ENCODE results near the gene MAVS.
"Not testable (repeated sequence)": the region's sequence is repeated elsewhere in the genome, so short reads cannot be mapped to it uniquely, and the experiment has no call there.

Gene MAVS

GRCh38 chr20:3889489-3890397 is 43.1 kb downstream of the MAVS start:
- no peak for DNase-seq

DNA sequence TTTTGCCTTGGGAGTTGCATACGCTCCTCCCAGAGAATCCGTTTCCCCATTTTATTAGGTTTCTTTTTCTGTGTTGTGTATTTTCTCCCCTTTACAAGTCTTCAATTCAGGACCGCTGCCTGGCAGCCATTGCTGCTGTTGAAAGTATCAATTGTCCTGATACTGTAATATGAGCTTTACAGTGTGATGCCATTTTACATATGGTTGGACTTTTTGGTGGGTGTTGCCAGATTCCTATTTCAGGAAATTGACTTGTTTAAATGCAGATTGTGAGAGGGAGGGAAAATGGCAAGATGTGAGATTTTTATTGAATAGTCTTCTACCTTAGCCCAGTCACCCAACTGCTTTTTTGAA is 43.7 kb downstream of the MAVS start:
- DNase-seq = no peak

DNA sequence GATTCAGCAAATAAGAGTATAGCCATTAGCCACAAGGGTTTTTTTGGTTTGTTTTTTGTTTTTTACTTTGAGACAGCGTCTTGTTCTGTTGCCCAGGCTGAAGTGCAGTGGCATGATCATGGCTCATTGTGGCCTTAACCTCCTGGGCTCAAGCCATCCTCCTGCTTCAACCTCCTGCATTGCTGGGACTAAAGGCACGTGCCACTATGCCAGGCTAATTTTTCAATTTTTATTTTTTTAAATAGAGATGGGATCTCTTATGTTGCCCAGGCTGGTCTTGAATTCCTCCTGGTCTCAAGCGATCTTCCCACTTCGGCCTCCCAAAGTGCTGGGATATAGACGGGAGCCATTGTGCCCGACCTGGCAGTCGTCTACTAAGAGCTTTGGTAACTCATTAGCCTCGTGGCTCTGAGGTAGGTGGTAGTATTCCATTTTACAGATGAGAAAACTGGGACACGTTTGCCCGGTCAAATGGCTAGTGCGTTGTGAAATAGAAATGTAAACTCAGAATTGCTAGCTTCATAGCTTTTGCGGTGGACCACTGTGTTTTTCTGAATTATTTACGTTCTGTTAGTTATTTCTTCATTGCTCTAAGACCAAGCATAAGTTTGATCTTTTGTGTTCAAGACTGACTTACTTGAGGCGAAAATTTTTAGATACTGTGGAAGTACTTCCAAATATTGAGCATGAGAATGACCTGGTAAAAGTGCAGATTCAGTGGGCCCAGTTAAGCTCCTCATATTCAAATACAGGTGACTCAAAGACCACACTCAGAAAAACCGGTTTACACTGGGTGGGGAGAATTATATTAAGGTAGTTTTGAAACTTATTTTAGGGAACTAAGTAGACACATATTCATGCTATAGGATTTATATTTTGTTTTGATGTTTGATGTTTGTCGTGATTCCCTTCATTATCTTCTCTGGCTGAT is 44.6 kb downstream of the MAVS start:
- no peak for DNase-seq

- no peak for DNase-seq
These were observed 48.2 kb downstream of the MAVS start for GRCh38 chr20:3894796-3895195.

GRCh38 chr20:3896302-3896701 is 49.7 kb downstream of the MAVS start:
- no peak for DNase-seq

- DNase-seq = no peak
These were observed 50.4 kb downstream of the MAVS start for GRCh38 chr20:3896853-3897583.

GRCh38 chr20:3898181-3898580 is 51.5 kb downstream of the MAVS start:
- not testable (repeated sequence) for DNase-seq

DNA sequence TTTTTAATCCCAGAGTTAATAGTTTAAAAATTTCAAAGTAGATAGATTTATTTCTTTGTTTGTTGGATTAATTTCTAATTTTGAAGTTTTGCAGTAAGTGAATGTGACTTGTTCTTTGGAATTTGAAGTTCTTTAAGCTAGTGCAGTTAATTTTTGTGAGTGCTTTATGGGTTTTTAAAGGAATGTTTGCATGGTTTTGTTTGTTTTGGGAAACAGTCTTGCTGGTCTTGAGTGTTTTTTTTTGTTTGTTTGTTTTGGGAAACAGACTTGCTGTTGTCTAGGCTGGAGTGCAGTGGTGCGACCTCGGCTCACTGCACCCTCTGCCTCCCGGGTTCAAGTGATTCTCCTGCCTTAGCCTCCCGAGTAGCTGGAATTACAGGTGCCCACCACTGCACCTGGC is 52.0 kb downstream of the MAVS start:
- DNase-seq = no peak

DNA sequence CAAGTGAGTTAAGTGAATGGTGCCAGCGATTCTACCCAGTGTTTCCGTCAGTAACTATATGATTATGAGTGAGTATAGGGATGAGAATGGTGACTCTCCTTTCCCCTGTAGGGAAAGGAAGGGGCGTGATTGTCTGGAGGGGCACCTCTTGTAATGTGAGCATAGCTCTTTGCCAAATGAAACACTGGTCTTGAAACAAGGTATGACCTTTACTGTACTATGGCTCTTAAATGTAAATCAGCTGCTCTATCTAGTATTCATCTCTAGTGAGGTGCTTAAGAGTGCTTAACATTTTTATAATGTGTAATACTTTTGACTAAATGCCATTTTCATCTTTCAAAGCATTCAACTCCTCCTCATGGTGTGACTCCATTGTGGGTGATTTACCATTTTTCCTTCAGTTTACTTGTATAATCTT is 53.6 kb downstream of the MAVS start:
- no peak for DNase-seq

GRCh38 chr20:3901028-3901705 is 54.5 kb downstream of the MAVS start:
- DNase-seq = no peak

DNA sequence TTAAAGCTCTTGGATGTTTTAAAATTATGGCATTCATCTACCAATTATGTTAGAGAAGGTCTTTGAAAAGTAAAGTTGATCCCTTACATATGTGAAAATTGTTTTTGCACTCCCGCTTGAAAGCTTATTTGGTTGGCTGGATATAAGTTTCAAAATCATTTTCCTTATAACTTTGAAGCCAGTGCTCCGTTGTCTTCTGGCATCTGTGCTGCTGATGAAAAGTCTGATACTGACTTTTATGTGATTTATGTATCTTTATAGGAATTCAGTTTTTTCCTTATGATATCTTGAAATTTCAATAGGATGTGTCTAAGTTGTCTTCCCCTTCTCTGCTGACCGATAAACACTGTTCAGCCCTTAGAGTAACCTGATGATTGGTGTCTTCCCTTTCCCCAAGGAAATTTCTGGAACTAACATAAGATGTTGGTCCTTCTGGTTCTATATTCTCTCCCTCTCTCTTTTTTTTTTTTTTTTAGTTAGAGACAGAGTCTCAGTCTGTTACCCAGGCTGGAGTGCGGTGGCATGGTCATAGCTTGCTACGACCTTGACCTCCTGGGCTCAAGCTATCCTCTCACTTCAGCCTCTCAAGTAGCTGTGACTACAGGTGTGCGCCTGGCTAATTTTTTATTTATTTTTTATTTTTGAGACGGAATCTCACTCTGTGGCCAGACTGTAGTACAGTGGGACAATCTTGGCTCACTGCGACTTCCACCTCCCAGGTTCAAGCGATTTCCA is 55.2 kb downstream of the MAVS start:
- DNase-seq = no peak

GRCh38 chr20:3902446-3902845 is 55.8 kb downstream of the MAVS start:
- no peak for DNase-seq

- no peak for DNase-seq
These were observed 57.6 kb downstream of the MAVS start for GRCh38 chr20:3904224-3904623.

GRCh38 chr20:3904857-3905256 is 58.2 kb downstream of the MAVS start:
- no peak for DNase-seq

DNA sequence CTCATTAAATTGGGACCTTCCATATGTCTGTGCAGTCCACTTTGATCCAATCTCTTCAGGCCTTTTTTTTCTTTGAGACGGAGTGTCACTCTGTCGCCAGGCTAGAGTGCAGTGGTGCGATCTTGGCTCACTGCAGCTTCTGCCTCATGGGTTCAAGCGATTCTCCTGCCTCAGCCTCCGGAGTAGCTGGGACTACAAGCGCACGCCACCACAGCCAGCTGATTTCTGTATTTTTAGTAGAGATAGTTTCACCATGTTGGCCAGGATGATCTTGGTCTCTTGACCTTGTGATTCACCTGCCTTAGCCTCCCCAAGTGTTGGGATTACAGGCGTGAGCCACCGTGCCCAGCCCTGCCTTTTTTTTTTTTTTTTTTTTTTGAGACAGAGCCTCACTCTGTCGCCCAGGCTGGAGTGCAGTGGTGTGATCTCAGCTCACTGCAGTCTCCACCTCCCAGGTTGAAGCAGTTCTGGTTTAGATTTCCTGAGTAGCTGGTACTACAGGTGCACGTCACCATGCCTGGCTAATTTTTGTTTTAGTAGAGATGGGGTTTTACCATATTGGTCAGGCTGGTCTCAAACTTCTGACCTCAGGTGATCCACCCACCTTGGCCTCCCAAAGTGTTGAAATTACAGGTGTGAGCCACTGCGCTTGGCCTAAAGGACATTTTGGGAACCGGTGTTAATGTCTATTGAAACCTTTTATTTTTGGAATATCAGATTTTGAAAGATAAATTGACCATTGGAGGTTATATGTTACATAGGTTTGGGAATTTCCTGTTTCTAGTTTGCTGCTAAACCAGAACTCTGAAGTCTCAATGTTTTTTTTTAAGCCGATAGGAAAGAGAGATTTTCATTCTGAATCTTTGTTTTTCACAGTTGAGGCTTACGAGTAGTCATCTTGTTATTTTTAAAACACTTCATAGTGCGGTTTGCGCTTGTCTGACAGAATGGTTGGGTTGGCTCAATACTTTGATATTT is 60.4 kb downstream of the MAVS start:
- DNase-seq = not testable (repeated sequence)

DNA sequence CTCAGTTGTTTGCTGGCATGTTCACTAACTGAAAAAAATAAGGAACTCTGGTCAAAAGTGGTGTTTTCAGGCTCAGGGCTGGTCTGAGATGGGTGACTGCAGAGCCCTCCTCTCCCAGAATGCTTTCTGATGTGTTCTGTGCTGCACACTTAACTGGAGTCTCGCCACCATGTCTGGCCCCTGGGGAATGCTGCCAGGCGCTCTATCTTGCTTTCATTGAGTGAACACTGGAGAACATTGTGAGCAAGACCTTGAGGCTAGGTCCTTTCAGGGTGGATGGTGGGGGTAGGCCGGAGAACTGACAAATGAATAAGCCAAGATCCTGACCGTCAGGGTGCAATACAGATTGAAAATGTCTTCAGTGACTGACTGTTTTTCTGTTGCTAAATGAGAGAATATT is 62.0 kb downstream of the MAVS start:
- DNase-seq = no peak

- DNase-seq = no peak
These were observed 63.3 kb downstream of the MAVS start for GRCh38 chr20:3909952-3910366.

DNA sequence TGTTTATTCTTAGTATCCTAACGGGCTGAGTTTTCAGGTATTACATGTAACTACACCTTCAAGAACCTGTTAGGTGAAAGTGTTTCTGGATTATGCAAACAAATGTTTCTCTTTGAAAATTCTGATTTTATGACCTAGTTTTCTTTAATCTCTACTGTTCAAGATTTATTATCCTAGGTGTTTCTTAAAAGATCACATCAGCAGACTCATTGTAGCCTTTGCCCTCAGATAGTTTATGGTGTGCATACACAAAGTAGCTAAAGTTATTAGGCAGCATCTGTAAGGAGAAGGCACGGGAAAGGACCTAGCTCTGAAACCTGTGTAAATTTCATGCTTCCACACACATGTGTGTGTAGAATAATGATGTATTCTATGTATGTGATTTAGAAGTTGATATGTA is 64.2 kb downstream of the MAVS start:
- no peak for DNase-seq

DNA sequence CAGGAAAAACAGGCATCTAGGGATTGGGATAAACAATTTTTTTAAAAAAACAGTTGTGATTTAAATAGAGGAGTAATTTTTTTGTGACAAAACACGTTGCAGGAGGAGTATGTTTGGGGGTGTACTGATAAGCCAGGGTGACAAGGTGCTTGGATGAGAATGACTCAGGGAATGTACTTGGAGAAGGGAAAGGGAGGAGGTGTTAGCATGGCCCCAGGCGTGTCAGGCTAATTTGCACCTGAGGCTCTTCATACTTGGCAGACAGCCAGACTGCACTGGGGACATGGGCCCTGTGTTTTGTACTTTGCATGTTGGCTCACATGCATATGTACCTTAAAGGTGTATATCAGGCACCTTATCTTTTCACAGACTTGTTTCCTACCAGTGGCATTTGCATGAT is 65.3 kb downstream of the MAVS start:
- no peak for DNase-seq

GRCh38 chr20:3914446-3914845 is 67.8 kb downstream of the MAVS start:
- DNase-seq = no peak

DNA sequence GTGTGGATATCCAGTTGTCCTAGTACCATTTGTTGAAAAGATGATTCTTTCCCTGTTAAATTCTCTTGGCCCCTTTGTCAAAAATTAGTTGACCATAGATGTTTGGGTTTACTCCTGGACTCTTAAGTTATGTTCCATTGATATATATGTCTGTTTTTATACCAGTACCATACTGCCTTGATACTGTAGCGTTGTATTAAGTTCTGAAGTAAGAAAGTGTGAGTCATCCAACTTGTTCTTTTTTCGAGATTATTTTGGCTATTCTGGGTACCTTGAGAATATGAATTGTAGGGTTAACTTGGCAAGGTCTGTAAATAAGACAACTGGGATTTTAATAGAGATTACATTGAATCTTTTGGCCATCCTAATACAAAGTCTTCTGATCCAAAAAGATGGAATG is 69.1 kb downstream of the MAVS start:
- DNase-seq = no peak

Data from islet precursor cell (in vitro differentiated cells).